NK-92 (cell line): ENCODE results near the gene CIZ1.

ENCODE experiments used
- DNase-seq: peaks from one replicate; lab custom pipeline; 2025; ENCODE audit not compliant: unreplicated experiment; lab: John Stamatoyannopoulos, UW

Gene CIZ1

GRCh38 chr9:128214571-128215490, 23.5 kb upstream of the CIZ1 start:
- no peak for DNase-seq

GRCh38 chr9:128213746-128214497, 22.6 kb upstream of the CIZ1 start:
- no peak for DNase-seq

GRCh38 chr9:128211981-128212281, 20.6 kb upstream of the CIZ1 start:
- no peak for DNase-seq

GRCh38 chr9:128211186-128211980, 20.0 kb upstream of the CIZ1 start:
- DNase-seq = no peak

GRCh38 chr9:128208946-128209669, 17.7 kb upstream of the CIZ1 start:
- DNase-seq = no peak

GRCh38 chr9:128208386-128208785, 17.0 kb upstream of the CIZ1 start:
- DNase-seq = no peak

GRCh38 chr9:128206916-128207910, 15.8 kb upstream of the CIZ1 start:
- no peak for DNase-seq

- no peak for DNase-seq
These were observed 15.1 kb upstream of the CIZ1 start for GRCh38 chr9:128206484-128206883.

GRCh38 chr9:128205296-128205944, 14.0 kb upstream of the CIZ1 start:
- DNase-seq = no peak

GRCh38 chr9:128204858-128205257, 13.5 kb upstream of the CIZ1 start:
- DNase-seq = no peak

GRCh38 chr9:128203707-128204551, 12.6 kb upstream of the CIZ1 start:
- DNase-seq = no peak

GRCh38 chr9:128203024-128203706, 11.8 kb upstream of the CIZ1 start, which contains the start of gene DNM1:
DNM1 (plus strand) TSS chr9:128203379; CDS start chr9:128203471, 92 bp downstream.
- DNase-seq = no peak

GRCh38 chr9:128202648-128203023, 11.3 kb upstream of the CIZ1 start:
- DNase-seq = no peak

- DNase-seq = no peak
These were observed 10.3 kb upstream of the CIZ1 start for GRCh38 chr9:128201441-128202369.

GRCh38 chr9:128193469-128194096, 2.2 kb upstream of the CIZ1 start:
- no peak for DNase-seq
